Hindlimb muscle (tissue), 1 donor: ENCODE results near the gene UQCRHL. TPM values are rescaled to one million over a fixed set of nuclear protein-coding genes. Genes with fewer than 3 reads are reported as not detected.
A peak's percentile ranks its signal among the peaks of the same experiment; 100 is the strongest.
"Not testable (repeated sequence)": the region's sequence is repeated elsewhere in the genome, so short reads cannot be mapped to it uniquely, and the experiment has no call there.

ENCODE experiments used
- DNase-seq: peaks from one replicate; pipeline ENCODE4 v3.0.0-alpha.2; 2013
- polyA plus RNA-seq: library from polyadenylated mRNA; unstranded; fragments of 120-200 nt; gene quantifications from one replicate; pipeline ENCODE4 v1.2.1, GENCODE V29; 2013; ENCODE audit not compliant: insufficient read length

UQCRHL gene
- polyA plus RNA-seq, 1 donor = 1.6 TPM

DNA sequence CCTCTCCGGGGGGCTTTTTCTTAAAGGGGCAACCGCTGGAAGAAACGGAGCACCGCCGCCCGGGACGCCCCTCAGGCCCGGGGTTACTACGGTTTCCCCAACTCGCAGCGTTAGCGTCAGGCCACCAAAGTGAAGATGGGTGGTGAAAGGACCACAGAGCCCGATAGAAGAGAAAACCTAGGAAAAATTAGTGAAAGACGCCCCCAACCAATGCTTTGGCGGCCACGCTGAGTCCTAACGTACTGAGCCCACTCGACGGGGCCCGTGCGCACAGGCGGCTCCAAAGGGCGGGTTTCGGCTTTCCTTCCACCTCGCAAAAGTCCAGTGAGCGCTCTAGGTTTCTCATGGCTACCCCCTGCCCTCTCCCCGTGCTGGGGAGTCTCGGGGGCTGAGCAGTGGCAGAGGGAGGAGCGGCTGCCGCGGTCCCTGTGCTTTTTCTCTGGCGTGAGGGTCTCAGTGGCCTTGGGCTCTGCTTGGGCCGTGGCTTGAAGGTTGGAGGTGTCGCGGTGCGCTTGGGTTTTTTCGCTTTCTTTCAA, 27.8 kb upstream of the UQCRHL start:
- DNase-seq = no peak

DNA sequence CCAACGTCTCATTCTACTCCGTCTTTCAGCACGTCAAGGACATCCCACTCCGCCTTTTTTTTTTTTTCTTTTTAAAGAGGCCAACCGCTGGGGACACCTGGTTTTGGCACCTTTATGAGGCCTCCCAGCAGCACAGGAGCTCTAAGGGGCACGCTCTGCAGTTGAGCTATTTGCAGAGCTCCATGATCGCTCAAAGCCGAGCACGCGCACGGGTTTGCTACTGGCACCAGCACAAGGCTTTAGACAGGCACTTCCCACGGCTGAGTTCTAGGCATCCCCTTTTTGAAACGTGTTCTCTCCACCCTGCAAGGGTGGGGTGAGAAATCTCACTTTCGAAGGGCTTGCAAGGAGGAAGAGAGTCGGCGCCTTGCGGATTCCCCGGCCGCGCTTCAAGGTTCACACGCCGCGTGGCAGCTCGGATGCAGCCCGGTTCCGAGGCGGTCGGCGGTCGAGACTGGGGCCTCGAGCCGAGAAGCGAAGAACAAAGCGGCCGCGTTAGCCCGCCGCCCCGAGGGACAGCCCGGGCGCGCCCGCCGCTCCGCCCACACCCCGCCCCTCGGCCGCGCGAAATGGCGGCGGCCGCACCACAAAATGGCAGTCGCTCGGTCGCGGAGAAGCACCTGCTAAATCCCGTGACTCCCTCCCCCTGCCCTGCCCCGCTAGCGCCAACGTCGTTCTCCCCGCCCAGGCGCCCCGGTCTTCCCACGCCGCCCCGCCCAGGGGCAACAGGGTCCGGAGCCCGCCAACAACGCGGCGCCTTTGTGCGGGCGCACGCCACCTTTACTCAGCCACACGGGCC, 27.2 kb upstream of the UQCRHL start:
- peak; percentile 91 for DNase-seq

DNA sequence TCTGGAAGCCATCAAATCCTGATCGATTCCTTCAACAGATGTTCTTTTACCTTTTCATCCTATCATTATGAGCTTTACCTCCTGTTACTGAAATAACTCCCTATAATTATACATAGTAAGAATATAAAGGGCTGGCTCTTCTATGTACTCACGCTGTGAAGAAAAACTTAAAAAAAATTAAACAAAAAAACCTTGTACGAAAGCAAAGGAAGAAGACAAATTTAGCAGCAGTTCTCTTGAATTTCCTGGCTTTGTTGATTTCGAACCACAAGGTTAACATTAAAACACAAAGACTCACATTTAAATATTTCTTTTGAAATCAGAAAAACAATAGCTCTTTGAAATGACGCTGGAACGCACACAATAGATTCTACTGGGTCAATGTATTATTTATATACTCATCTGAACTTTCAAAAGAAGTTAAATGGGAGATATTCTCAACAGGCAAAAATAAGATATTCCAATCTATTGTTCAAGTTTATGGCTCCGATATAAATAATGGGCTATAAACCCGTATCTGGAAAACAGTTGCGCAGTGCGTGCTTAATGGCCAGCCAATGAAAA, 26.5 kb upstream of the UQCRHL start:
- no peak for DNase-seq

DNA sequence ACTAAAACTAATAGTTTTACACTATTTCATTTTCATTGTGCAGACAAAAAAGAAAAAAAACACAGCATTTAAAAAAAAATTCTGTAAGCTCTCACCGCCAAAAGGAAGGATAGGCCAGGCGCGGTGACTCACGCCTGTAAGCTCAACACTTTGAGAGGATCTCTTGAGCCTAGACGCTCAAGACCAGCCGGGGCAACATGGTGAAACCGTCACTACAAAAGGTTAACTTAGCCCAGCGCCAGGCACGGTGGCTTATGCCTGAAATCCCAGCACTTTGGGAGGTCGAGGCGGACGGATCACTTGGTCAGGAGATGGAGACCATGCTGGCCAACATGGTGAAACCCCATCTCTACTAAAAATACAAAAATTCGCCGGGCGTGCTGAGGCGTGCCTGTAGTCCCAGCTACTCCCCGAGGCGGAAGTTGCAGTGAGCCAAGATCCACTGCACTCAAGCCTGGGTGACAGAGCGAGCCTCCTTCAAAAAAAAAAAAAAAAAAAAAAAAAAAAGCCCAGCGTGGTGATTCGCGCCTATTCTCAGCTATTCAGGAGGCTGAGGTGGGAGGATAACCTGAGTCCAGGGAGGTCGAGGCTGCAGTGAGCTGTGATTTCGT, 25.7 kb upstream of the UQCRHL start:
- DNase-seq = no peak

DNA sequence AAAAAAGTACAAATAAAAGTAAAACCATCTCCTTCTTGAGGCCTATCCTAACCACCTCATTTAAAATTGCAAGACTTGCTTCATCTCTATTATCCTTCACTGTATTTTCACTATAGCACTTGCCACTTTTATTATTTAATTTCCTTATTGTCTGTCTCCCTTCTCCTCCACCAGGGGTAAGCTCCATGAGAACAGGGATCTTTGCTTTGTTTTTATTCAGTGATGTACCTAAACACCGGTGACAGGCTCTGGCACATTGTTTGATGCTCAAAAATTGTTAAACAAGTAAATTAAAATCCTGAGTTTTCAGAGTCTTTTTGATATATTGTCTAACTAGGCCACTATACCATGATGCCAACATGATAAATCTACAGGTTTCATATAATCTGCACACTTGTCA, 22.8 kb upstream of the UQCRHL start:
- no peak for DNase-seq

DNA sequence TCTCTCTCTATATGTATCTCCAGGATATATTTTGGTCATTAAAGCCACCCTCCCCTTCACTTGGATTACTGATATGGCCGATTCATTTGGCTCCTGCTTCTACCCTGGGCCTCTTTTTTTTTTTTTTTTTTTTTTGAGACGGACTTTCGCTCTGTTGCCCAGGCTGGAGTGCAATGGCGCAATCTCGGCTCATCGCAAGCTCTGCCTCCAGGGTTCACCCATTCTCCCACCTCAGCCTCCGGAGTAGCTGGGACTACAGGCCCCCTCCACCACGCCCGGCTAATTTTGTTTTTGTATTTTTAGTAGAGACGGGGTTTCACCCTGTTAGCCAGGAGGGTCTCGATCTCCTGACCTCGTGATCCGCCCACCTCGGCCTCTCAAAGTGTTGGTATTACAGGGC, 21.5 kb upstream of the UQCRHL start:
- not testable (repeated sequence) for DNase-seq

DNA sequence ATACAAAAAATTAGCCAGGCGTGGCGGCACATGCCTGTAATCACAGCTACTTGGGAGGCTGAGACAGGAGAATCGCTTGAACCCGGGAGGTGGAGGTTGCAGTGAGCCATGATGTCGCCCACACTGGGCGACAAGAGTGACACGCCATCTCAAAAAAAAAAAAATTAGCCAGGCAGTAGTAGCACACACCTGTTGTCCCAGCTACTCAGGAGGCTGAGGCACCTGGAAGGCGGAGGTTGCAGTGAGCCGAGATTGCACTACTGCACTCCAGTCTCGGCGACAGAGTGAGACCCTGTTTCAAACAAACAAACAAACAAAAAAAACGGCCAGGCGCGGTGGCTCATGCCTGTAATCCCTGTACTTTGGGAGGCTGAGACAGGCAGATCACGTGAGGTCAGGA, 20.1 kb upstream of the UQCRHL start:
- not testable (repeated sequence) for DNase-seq

DNA sequence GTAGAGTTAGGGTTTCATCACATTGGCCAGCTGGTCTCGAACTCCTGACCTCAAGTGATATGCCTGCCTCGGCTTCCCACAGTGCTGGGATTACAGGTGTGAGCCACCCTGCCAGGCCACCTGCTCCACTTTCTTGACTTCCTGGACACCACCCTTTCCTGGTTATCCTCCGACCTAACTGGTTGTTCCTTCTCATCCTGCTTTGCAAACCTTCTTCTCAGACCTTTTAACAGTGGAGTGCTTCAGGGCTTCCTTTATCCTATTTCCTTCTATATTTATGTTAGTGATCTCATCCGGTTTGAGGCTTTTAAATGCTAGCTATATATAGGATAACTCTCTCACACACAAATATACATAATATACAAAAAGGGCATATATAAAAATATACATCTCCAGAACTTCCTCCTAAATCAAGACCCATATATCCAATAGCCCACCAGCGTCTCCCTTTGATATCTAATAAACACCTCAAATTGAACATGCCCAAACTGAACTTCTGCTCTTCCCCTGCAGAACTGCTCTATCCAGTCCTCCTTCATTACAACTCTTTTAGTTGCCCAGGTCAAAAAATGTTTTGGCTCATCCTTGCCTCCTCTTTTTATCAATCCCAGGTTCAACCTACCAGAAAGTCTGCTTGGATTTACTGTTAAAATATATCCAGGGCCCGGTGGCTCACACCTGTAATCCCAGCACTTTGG, 19.5 kb upstream of the UQCRHL start:
- no peak for DNase-seq

DNA sequence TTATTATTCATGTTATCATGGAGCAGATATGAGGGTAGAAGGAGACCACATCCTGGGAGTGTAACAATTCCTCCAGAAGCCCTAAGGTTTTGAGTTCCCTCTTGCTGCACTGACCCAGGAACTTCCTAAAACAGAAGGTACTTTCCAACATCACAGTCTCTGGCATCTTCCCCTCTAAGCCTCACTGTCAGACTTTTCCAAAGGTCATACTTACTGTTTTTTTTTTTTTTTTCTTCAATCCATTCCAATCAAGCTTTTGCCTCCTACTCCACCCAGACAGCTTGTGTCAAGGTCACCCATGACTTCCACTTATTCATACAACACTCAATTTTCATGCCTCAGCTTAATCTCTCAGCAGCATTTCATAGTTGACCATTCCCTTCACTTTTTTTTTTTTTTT, 18.4 kb upstream of the UQCRHL start:
- DNase-seq = no peak

DNA sequence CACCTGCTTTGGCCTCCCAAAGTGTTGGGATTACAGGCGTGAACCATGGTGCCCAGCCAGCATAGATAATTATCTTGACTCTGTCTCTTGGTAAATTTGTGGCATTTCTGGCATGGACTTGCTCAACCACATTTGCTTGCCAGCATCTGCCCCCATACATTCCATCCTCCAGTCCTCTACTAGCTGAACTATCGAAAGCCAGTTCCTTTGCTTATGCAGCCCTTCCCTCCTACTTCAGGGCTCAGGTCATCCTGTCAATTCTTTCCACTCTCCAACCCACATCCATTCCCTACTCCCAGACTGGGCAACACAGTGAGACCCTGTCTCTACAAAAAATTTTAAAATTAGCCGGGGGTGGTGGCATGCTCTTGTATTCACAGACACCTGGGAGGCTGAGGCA, 13.0 kb upstream of the UQCRHL start:
- no peak for DNase-seq

DNA sequence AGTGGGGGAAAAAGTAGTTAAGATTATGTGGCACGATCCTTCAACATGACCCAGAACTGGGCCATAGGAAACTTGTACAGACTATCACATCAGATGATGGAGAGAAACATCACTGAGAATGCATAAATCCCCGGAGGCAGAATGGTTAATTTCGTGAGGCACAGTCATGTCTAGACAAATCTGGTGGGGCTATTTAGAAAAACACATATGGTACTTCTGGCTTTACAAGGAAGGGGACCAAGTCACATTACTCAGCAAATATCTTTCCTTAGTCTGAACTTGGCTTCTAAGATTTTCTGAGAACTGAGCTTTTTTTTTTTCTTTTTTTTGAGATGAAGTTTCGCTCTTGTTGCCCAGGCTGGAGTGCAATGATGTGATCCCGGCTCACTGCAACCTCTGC, 9.2 kb upstream of the UQCRHL start:
- DNase-seq = no peak

DNA sequence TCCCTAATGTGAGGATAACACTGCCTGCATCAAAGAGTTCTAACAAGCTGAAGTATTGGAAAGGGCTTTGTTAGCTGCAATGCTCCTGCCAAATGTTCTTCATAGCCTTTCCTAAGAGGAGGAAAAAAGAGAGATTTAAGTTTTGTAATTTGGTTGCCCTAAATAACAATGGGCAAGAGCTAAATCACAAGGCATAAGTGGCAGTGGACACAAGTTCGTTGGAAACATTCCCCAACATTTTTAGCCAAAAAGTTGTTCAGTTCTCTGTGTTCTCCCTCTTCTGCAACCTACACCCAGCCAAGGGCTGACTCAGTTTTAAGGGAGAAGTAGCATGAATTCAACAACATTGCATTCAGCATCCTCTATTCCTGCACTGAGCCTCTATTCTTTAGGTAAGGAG, 2.6 kb upstream of the UQCRHL start:
- no peak for DNase-seq

DNA sequence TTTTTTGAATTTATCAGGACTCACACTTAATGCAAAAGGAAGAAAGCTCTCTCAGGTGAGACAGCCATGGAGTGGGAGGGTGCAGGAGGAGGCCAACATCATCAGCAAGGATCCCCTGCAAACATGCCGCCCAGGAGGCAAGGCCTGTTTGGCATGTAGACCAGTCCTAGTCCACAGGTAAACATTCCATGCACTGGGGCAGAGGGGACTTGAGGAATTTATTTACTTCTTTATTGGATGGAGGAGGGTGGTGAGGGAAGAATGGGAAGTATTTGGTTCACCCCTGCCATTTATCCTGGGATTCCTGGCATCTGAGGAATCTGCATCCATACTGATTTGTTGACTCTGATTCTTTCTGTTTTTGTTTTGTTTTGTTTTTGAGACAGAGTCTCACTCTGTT, 1.5 kb upstream of the UQCRHL start:
- DNase-seq = no peak

DNA sequence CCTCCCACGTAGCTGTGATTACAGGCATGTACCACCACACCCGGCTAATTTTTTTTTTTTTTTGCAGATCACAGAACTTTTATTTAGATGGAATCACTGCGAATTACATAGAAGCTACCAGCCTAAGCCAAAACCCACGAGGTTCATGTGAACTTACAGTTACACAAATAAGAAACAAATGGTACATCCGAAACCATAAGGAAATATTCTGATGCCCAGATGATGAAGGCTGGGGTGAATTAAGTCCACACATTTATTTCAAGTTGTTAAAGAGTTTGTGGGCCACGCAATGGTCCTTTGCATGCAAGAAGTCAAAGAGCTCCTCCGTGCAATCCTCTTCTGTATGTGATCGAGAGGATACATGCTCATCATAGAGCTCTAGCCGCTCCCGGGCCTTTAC, 328 bp downstream of the UQCRHL start:
- no peak for DNase-seq

DNA sequence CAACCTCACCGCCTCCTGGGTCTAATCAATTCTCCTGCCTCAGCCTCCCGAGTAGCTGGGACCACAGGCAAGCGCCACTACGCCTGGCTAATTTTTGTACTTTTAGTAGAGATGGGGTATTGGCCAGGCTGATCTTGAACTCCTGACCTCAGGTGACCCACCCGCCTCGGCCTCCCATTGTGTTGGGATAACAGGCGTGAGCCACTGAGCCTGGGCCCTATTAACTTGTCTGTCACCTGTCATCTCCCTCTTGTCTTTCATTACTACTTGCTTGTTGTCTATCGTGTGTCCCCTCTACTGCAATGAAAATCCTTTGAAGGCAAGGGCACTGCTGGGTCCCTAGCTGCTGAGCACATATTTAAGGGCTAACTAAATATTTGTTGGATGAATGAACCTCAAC, 3.4 kb downstream of the UQCRHL start:
- no peak for DNase-seq

DNA sequence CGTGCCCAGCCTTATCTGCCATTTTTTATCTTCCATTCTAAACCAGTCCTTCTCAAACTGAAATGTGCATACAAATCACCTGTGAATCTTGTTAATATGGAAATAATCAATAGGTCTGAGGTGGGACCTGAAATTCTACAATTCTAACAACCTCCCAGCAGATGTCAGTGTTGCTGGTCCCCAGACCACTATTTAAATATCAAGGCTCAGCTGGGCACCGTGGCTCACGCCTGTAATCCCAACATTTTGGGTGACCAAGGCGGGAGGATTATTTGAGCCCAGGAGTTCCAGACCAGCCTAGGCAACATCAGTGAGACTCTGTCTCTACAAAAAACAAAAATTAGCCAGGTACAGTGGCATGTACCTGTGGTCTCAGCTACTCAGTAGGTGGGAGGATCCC, 4.1 kb downstream of the UQCRHL start:
- peak; percentile 22 for DNase-seq

DNA sequence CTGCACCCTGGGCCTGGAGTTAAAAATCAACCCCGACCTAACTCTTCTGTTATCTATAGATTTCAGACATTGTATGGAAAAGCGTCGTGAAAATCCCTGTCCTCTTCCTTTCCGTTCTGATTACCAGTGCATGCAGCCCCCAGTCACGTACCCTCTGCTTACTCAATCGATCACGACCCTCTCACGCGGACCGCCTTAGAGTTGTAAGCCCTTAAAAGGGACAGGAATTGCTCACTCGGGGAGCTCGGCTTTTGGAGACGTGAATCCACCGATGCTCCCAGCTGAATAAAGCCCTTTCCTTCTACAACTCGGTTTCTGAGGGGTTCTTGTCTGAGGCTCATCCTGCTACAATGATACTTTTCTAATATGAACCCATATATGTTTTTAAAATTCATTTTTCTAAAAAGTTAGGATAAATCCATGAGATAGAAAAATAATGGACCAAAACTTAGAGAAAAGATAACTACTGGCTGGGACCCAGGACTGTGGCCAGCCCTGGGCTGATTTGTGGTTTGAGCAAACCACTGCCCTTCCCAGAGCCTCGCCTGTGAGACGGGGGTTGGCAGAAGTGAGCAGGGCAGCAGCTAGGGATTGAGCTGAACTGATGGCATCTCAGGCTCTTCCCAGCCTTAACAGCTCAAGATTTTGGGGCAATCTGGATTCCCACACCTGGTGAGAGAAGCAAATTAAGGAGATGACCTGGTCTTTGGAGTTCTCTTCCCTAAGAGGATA, 5.0 kb downstream of the UQCRHL start:
- DNase-seq = no peak

DNA sequence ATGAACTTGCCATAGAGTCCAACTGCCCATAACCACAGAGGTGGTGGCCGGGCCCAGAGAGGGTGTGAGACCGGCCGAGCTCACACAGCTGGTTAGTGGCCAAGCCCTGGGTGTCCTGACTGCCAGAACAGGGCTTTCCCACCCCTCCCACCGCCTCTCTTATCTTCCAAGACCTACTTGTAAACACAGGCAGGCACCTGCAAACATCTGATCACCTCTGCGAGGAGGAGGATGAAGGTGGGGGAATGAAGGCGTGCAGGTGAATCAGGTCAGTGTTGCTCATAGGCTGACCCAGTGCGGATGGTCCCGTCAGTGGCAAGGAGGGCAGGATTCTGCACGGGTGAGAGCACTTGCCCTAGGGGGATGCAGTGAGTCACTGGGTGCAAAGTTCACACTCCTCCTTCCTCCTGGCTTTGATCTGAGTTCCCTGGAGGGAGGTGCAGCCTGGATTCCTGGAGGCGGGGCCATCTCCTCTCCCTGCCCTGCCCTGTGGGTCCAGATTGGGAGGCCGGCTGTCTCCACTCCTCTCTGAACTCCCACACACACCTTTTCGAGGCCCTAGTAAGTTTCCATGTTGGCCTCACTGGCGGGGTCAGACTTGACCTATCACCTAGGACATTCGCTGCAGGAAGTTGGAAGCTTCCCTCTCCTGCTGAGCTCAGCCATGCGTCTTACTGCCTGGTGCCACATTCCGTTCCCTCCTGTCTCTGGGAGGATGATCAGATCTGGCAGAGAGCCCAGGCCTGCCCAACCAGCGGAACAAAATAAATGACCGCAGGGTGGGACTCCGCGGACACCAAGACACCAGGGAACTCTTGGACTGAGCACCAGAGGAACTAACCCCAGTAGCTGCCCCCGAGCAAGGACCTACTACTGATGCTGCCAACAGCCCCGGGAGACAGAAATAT, 7.3 kb downstream of the UQCRHL start:
- DNase-seq = no peak

DNA sequence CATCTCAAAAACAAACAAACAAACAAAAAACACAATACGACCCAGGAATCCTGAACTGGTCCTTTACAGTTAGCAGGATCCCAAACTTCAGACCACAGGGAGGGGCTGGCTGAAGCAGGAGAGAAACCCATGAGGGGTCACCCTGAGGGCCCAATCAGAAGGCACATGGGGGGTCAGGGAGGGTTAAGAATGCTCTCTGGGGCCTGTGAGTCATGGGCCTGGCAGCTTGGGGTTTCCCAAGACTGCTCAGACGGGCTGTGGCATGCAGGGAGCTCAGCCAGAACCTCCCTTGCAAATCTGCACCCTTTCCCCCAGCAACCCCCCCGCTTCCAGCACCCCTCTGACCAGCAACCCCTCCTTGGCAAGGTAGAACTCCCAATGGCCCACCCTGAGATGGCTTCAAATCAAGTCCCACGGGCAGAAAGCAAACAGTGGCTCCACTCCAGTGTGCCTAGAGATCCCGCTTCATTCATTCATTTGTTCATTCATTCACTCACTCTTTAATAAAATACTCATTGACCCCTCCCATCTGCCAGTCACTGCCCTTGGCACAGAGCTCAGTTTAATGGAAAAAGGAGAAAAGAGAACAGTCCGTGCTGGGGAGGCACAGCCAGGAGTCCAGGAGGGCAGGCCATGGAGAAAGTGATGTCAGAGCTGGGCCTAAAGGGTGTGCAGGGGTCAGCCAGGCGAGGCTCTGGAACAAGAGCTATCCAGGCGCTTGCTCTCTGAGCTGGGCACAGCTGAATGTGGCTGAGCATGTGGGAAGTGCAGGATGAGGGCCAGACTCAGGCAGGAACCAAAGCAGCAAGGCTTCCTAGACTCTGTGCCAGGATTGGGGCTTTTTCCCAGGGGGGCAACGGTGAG, 8.2 kb downstream of the UQCRHL start:
- DNase-seq = no peak

DNA sequence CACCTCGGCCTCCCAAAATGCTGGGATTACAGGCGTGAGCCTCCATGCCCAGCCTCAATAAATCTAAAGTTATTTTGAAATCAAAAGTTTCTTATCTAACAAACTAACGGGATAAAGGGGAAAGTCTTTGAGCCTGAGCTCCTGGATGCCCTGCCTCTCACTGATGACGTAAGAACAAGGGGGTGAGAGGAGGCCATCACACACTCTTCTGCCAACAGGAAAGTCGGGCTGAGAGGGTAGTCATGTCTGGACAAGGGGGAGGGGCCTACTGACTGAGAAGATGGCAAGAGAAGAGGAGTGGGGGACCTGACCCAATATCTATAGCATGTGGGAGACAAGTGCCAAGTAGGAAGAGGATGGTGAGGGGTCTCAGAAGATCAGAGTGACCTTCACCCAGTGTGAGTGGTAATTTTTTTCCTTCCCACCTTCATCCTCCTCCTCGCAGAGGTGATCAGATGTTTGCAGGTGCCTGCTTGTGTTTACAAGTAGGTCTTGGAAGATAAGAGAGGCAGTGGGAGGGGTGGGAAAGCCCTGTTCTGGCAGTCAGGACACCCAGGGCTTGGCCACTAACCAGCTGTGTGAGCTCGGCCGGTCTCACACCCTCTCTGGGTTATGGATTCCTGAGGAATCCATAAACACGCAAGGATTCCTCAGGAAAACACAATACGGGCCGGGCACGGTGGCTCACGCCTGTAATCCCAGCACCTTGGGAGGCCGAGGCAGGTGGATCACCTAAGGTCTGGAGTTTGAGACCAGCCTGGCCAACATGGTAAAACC, 9.6 kb downstream of the UQCRHL start:
- DNase-seq = no peak
